ENCODE data around the gene SETD4. TPM values are rescaled to one million over a fixed set of nuclear protein-coding genes. Genes with fewer than 3 reads are reported as not detected.
"Not testable (repeated sequence)": the region's sequence is repeated elsewhere in the genome, so short reads cannot be mapped to it uniquely, and the experiment has no call there.

SETD4 gene
- total RNA-seq, 1 experiment from 2014 or later, result 22.7 TPM

- no peak for TF ChIP-seq TCF7L2 (IDR thresholded peaks at IDR 0.05; ENCODE audit: borderline replicate concordance, extremely low read depth, insufficient read depth, insufficient read length)
- no peak for TF ChIP-seq SIN3A (IDR thresholded peaks at IDR 0.05; ENCODE audit: low read depth)
- no peak for TF ChIP-seq ZFX (IDR thresholded peaks at IDR 0.05)
- TF ChIP-seq CEBPB (IDR thresholded peaks at IDR 0.05; ENCODE audit: low read depth), result no peak
- no peak for TF ChIP-seq CBX3 (IDR thresholded peaks at IDR 0.05; ENCODE audit: low read depth)
- no peak for TF ChIP-seq SP1 (IDR thresholded peaks at IDR 0.05; ENCODE audit: low read depth)
Measured at GRCh38 chr21:36075953-36076352, 15.6 kb upstream of the SETD4 start (continued).

DNA sequence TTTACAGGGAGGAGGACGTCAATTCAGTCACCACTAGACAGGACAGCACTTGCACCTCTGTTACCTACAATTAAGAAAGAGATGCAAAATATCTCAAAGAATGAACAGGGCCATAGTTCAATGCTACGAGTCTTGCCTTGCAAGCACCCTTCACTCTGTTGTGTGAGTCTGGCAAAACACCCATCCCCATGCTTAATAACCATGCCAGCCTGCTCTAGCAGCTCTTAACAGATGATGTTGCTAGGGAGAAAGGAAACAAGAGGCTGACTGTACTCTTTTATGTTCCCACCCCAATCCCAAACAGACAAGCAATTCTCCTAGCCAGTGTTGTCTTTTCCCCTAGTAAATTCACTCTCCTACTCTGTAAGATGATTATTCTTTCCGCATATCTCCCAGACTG is 14.8 kb upstream of the SETD4 start:
- H3K4me2 ChIP-seq (ENCODE audit: low read length), result no peak overlapping the region
- TF ChIP-seq ZFX (IDR thresholded peaks at IDR 0.05) (no peak), SRF (IDR thresholded peaks at IDR 0.05; ENCODE audit: low read depth) (no peak), YY1 (IDR thresholded peaks at IDR 0.05; ENCODE audit: extremely low read depth, insufficient replicate concordance, low read depth, low read length) (no peak), ELF1 (IDR thresholded peaks at IDR 0.05; ENCODE audit: borderline replicate concordance, low read depth) (no peak)
- ChIA-PET CTCF (no interaction called here), POLR2A (no interaction called here), RAD21 (ENCODE audit: low non-redundant PET in 1 of 2, low total read pairs in 2 of 2, uncharacterized antibody in 2 of 2, unreplicated experiment in 2 of 2) (no interaction called here)
- H3K79me2 ChIP-seq (ENCODE audit: insufficient read depth, low read length), result no peaks in the 10 kb centered on the region
- no TSS peak for BruUV-seq (replicated peaks)
- no peaks in the 10 kb centered on the region for H3K9me3 ChIP-seq (ENCODE audit: control insufficient read depth in 1 of 2, insufficient read depth in 1 of 2, low read depth in 1 of 2, low read length in 2 of 2)
- no peak for DNase-seq (ENCODE audit: low read depth, low spot score)
- no peak overlapping the region for H3K9ac ChIP-seq (ENCODE audit: low read length)
- no peaks in the 10 kb centered on the region for H3K27me3 ChIP-seq (ENCODE audit: insufficient read depth, low read length)
- no peaks in the 10 kb centered on the region for H3K9me2 ChIP-seq (ENCODE audit: insufficient read depth)
- no peaks in the 10 kb centered on the region for H4K20me1 ChIP-seq (ENCODE audit: insufficient read depth)
- H3K4me3 ChIP-seq (replicated peaks in 1 of 2; ENCODE audit: low read depth in 1 of 2, low read length in 2 of 2), result no peak overlapping the region
- no peaks in the 10 kb centered on the region for H3K36me3 ChIP-seq (ENCODE audit: control insufficient read depth in 1 of 2, insufficient read depth in 2 of 2, low read length in 2 of 2)
- ATAC-seq, result no peak
- H3K4me1 ChIP-seq (ENCODE audit: control insufficient read depth in 1 of 2, insufficient read depth in 2 of 2, low read length in 2 of 2), result no peaks in the 10 kb centered on the region
- intact Hi-C loops (cut with micrococcal nuclease), result no loop called here
- no peak overlapping the region for H3K27ac ChIP-seq (ENCODE audit: low read depth, low read length)
- H2AFZ ChIP-seq (ENCODE audit: low read depth, low read length, poor library complexity, severe bottlenecking), result no peak overlapping the region

- DNase-seq (ENCODE audit: low read depth, low spot score); H3K4me1 ChIP-seq (ENCODE audit: control insufficient read depth in 1 of 2, insufficient read depth in 2 of 2, low read length in 2 of 2); H3K9ac ChIP-seq (ENCODE audit: low read length); H3K36me3 ChIP-seq (ENCODE audit: control insufficient read depth in 1 of 2, insufficient read depth in 2 of 2, low read length in 2 of 2); H3K27me3 ChIP-seq (ENCODE audit: insufficient read depth, low read length); H3K4me3 ChIP-seq (replicated peaks in 1 of 2; ENCODE audit: low read depth in 1 of 2, low read length in 2 of 2); CTCF ChIA-PET; H3K79me2 ChIP-seq (ENCODE audit: insufficient read depth, low read length); H3K9me2 ChIP-seq (ENCODE audit: insufficient read depth); BruUV-seq (replicated peaks); H2AFZ ChIP-seq (ENCODE audit: low read depth, low read length, poor library complexity, severe bottlenecking); H3K9me3 ChIP-seq (ENCODE audit: control insufficient read depth in 1 of 2, insufficient read depth in 1 of 2, low read depth in 1 of 2, low read length in 2 of 2); H4K20me1 ChIP-seq (ENCODE audit: insufficient read depth); intact Hi-C loops (cut with micrococcal nuclease); ATAC-seq; H3K27ac ChIP-seq (ENCODE audit: low read depth, low read length); POLR2A ChIA-PET; H3K4me2 ChIP-seq (ENCODE audit: low read length): not testable (repeated sequence)
- RAD21 ChIA-PET (ENCODE audit: low non-redundant PET in 1 of 2, low total read pairs in 2 of 2, uncharacterized antibody in 2 of 2, unreplicated experiment in 2 of 2), result interaction anchor here in 1 of 2 experiments (0.6 kb wide), 1 partner anchor 28 kb away, joined by 3 read pairs; no protein-coding TSS in a partner anchor
Measured at GRCh38 chr21:36073911-36074310, 13.6 kb upstream of the SETD4 start.
